Activated CD8-positive, alpha-beta memory T cell treated with anti-CD3 and anti-CD28 coated beads, Interleukin-2, amount 50 U/mL, for 24 hours (primary cell): ENCODE measurements around the gene SERF2.
"Not testable (repeated sequence)": the region's sequence is repeated elsewhere in the genome, so short reads cannot be mapped to it uniquely, and the experiment has no call there.

Experiments used
- DNase-seq: peaks from one replicate; pipeline ENCODE4 v3.0.0-alpha.2; 2020; ENCODE audit errors: extremely low read depth

SERF2 gene

GRCh38 chr15:43829951-43830540 is 37.9 kb downstream of the SERF2 start:
- not testable (repeated sequence) for DNase-seq

- DNase-seq, result not testable (repeated sequence)
Observed at GRCh38 chr15:43830691-43831275, 38.7 kb downstream of the SERF2 start.

GRCh38 chr15:43831519-43832052 is 39.5 kb downstream of the SERF2 start:
- not testable (repeated sequence) for DNase-seq

GRCh38 chr15:43832485-43832884 is 40.4 kb downstream of the SERF2 start:
- DNase-seq, result not testable (repeated sequence)

- DNase-seq, result no peak
Observed at GRCh38 chr15:43845421-43845820, 53.3 kb downstream of the SERF2 start.
